ENCODE measurements around the gene OXNAD1. TPM values are rescaled to one million over a fixed set of nuclear protein-coding genes. Genes with fewer than 3 reads are reported as not detected.

Gene OXNAD1
- total RNA-seq, 1 donor from 2014 or later = 13.2 TPM

DNA sequence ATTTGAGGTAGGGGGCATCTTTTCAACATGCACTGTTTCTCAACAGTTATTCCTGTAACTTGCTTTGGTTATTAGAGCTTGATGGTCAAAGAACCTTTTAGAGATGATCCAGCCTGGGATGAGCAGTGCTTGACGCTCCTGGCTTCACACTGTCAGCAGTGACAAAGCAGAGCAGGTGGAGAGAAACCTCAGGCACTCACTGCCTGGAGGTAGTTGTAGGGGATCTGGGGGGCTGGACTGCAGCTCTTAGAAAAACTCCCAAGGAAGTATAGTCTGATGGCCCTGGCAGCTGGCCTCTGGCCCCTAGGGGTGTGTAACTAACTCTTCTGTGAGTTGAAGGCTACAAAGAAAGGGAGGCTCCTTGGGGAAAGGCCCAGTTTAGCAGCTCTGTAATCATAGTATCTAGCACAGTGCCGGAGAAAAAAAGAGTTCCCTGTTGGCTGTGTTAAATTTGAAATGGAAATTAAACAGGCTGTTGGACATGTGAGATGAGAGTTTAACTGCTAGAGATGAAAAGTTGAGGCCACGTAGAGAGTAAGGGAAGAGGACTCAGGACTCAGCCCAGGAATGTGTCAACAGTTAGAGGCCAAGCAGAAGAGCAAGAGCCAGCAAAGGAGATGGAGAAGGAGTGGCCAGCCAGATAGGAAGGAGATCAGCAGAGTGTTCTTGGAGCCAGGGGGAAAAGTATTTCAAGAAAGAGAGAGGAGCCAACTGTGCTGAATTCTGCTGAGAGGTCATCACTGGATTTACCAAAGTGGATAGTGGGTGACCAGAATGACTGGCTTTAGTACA is 14.2 kb downstream of the OXNAD1 start:
- DNase-seq (ENCODE audit: low spot score in 2 of 2, unreplicated experiment in 2 of 2) = no peak
- H3K9me3 Mint-ChIP-seq = no peaks in the 10 kb centered on the region
- no peak overlapping the region for H3K4me3 Mint-ChIP-seq

DNA sequence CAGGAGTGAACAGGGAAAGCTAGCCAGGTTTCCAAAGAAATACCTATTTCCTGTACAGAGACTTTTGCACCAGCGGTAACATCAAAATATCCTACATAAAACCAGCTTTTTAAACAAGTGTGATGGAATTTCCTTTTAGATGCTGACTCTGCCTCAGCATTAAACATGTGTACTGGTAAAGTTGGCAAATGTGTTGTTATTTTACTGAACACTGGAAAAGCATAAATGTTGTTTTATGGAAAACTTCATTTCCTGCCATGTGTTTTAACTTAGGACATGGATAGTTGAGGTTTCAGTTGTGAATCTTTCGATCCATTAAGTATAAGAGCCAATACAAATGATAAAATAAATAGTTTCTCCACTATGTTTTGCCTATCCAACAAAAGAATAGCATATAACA is 15.7 kb downstream of the OXNAD1 start:
- H3K36me3 Mint-ChIP-seq = peaks cover 2% of the 10 kb centered on the region
- no peaks in the 10 kb centered on the region for H3K27me3 Mint-ChIP-seq (ENCODE audit: low read depth)
- H3K27ac Mint-ChIP-seq = no peak overlapping the region
- TF ChIP-seq, protein P1, sequence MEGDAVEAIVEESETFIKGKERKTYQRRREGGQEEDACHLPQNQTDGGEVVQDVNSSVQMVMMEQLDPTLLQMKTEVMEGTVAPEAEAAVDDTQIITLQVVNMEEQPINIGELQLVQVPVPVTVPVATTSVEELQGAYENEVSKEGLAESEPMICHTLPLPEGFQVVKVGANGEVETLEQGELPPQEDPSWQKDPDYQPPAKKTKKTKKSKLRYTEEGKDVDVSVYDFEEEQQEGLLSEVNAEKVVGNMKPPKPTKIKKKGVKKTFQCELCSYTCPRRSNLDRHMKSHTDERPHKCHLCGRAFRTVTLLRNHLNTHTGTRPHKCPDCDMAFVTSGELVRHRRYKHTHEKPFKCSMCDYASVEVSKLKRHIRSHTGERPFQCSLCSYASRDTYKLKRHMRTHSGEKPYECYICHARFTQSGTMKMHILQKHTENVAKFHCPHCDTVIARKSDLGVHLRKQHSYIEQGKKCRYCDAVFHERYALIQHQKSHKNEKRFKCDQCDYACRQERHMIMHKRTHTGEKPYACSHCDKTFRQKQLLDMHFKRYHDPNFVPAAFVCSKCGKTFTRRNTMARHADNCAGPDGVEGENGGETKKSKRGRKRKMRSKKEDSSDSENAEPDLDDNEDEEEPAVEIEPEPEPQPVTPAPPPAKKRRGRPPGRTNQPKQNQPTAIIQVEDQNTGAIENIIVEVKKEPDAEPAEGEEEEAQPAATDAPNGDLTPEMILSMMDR (IDR thresholded peaks at IDR 0.05; ENCODE audit: unreplicated experiment) = no peak
- H3K4me3 Mint-ChIP-seq = no peak overlapping the region
- no peaks in the 10 kb centered on the region for H3K4me1 Mint-ChIP-seq
- no peaks in the 10 kb centered on the region for H3K9me3 Mint-ChIP-seq
- DNase-seq (ENCODE audit: low spot score in 2 of 2, unreplicated experiment in 2 of 2) = no peak

More for the DNA sequence above, 14.2 kb downstream of the OXNAD1 start:
- TF ChIP-seq, protein P1 (IDR thresholded peaks at IDR 0.05; ENCODE audit: unreplicated experiment) = no peak
- peaks cover 2% of the 10 kb centered on the region for H3K36me3 Mint-ChIP-seq
- no peak overlapping the region for H3K27ac Mint-ChIP-seq
- H3K4me1 Mint-ChIP-seq = no peaks in the 10 kb centered on the region
- no peaks in the 10 kb centered on the region for H3K27me3 Mint-ChIP-seq (ENCODE audit: low read depth)

- no peak for DNase-seq (ENCODE audit: low spot score in 2 of 2, unreplicated experiment in 2 of 2)
- H3K4me3 Mint-ChIP-seq = no peak overlapping the region
- TF ChIP-seq, protein P1 (IDR thresholded peaks at IDR 0.05; ENCODE audit: unreplicated experiment) = no peak
- H3K4me1 Mint-ChIP-seq = no peaks in the 10 kb centered on the region
- no peak overlapping the region for H3K27ac Mint-ChIP-seq
- H3K9me3 Mint-ChIP-seq = no peaks in the 10 kb centered on the region
- H3K27me3 Mint-ChIP-seq (ENCODE audit: low read depth) = no peaks in the 10 kb centered on the region
- no peaks in the 10 kb centered on the region for H3K36me3 Mint-ChIP-seq
Observed at GRCh38 chr3:16284633-16285032, 19.6 kb downstream of the OXNAD1 start.

GRCh38 chr3:16286161-16286560 is 21.1 kb downstream of the OXNAD1 start:
- Mint-ChIP-seq H3K27ac (no peak overlapping the region), H3K4me1 (no peaks in the 10 kb centered on the region), H3K27me3 (ENCODE audit: low read depth) (no peaks in the 10 kb centered on the region), H3K36me3 (peaks cover 2% of the 10 kb centered on the region), H3K4me3 (no peak overlapping the region), H3K9me3 (no peaks in the 10 kb centered on the region)
- no peak for DNase-seq (ENCODE audit: low spot score in 2 of 2, unreplicated experiment in 2 of 2)
- TF ChIP-seq, protein P1 (IDR thresholded peaks at IDR 0.05; ENCODE audit: unreplicated experiment) = no peak

- TF ChIP-seq, protein P1 (IDR thresholded peaks at IDR 0.05; ENCODE audit: unreplicated experiment) = no peak
- Mint-ChIP-seq H3K27me3 (ENCODE audit: low read depth) (no peaks in the 10 kb centered on the region), H3K36me3 (peaks cover 2% of the 10 kb centered on the region), H3K9me3 (no peaks in the 10 kb centered on the region), H3K27ac (no peak overlapping the region), H3K4me3 (no peak overlapping the region), H3K4me1 (no peaks in the 10 kb centered on the region)
- DNase-seq (ENCODE audit: low spot score in 2 of 2, unreplicated experiment in 2 of 2) = no peak
Observed at GRCh38 chr3:16286751-16287543, 21.9 kb downstream of the OXNAD1 start.
